DMS 273 (cell line): ENCODE measurements around the gene CILP2.
A peak's percentile ranks its signal among the peaks of the same experiment; 100 is the strongest.

ENCODE experiments used
- DNase-seq: peaks from one replicate; lab custom pipeline; 2025; ENCODE audit not compliant: unreplicated experiment; lab: John Stamatoyannopoulos, UW

CILP2 gene

DNA sequence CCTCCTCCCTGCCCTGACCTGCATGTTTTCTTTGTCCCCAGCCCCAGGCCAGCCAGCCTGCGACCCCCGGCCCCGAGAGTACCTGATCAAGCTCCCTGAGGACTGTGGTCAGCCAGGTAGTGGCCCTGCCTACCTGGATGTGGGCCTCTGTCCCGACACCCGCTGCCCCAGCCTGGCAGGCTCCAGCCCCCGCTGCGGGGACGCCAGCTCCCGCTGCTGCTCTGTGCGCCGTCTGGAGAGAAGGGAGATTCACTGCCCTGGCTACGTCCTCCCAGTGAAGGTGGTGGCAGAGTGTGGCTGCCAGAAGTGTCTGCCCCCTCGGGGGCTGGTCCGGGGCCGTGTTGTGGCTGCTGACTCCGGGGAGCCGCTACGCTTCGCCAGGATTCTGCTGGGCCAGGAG, 5.6 kb downstream of the CILP2 start:
- no peak for DNase-seq

DNA sequence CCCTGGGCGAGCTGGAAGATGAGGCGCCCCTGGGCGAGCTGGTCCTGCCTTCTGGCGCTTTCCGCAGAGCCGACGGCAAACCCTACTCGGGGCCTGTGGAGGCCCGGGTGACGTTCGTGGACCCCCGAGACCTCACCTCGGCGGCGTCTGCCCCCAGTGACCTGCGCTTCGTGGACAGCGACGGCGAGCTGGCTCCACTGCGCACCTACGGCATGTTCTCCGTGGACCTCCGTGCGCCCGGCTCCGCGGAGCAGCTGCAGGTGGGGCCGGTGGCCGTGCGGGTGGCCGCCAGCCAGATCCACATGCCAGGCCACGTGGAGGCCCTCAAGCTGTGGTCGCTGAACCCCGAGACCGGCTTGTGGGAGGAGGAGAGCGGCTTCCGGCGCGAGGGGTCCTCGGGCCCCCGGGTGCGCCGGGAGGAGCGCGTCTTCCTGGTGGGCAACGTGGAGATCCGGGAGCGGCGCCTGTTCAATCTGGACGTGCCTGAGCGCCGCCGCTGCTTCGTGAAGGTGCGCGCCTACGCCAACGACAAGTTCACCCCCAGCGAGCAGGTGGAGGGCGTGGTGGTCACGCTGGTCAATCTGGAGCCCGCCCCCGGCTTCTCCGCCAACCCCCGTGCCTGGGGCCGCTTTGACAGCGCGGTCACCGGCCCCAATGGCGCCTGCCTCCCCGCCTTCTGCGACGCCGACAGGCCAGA, 6.3 kb downstream of the CILP2 start:
- DNase-seq = no peak

DNA sequence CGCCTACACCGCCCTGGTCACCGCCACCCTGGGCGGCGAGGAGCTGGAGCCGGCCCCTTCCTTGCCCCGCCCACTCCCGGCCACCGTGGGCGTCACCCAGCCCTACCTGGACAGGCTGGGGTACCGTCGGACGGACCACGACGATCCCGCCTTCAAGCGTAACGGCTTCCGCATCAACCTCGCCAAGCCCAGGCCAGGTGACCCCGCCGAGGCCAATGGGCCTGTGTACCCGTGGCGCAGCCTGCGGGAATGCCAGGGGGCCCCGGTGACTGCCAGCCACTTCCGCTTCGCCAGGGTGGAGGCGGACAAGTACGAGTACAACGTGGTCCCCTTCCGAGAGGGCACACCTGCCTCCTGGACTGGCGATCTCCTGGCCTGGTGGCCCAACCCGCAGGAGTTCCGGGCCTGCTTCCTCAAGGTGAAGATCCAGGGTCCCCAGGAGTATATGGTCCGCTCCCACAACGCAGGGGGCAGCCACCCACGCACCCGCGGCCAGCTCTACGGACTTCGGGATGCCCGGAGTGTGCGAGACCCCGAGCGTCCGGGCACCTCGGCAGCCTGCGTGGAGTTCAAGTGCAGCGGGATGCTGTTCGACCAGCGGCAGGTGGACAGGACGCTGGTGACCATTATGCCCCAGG, 7.0 kb downstream of the CILP2 start:
- no peak for DNase-seq

DNA sequence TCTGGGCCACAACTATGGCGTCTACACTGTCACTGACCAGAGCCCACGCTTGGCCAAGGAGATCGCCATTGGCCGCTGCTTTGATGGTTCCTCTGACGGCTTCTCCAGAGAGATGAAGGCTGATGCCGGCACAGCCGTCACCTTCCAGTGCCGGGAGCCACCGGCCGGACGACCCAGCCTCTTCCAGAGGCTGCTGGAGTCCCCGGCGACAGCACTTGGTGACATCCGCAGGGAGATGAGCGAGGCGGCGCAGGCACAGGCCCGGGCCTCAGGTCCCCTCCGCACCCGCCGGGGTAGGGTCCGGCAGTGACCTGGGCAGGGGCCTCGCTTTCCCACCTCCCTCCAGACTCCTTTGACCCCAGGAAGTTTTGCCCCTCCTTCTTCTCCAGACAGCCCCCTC, 7.6 kb downstream of the CILP2 start:
- DNase-seq = no peak

- no peak for DNase-seq
Measured at GRCh38 chr19:19546751-19547162, 8.7 kb downstream of the CILP2 start.

- DNase-seq = no peak
Measured at GRCh38 chr19:19547674-19548336, 9.7 kb downstream of the CILP2 start.

DNA sequence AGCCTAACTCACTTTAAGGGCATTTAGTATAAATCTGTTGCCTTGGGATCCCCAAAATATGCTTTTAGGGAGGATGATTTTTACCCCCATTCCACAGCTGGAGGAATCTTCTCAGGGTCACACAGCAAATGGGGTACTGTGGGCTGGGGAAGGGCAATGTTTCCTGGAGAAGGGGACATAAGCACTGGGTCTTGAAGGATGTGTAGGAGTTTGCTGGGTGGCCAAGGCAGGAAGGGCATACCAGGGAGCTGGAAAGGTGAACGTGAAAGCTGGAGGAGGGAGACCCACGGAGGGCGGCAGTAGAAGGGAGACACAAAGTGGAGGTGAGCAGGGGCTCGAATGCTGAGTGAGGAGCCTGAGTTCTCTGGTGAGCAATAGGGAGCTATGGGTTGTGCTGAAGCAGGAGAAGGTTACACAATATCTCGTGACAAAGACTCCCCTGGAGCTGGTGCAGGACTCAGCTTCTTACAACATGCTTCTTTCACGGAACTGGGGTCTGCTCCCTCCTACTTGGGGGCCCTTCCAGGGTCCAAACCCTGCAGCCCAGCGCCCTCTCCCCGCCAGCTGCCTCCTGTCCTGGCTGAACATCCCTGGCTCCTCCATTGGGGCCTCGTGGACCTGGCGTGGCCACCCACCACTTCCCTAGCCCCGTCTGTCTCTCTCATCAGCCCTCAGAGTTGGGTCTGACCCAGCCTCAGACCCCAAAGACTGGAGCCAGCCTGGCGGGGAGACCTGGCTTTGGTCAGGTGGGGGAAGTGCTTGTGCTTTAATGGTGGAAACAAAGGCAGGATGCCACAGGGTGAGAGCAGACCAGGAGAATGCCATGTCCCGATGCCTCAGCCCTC, 11.1 kb downstream of the CILP2 start:
- DNase-seq = no peak

- no peak for DNase-seq
Measured at GRCh38 chr19:19549804-19550464, 11.9 kb downstream of the CILP2 start.

- peak; percentile 63 for DNase-seq
Measured at GRCh38 chr19:19550485-19550929, 12.4 kb downstream of the CILP2 start.

GRCh38 chr19:19550972-19551852, 13.1 kb downstream of the CILP2 start:
- peak; percentile 41 for DNase-seq

DNA sequence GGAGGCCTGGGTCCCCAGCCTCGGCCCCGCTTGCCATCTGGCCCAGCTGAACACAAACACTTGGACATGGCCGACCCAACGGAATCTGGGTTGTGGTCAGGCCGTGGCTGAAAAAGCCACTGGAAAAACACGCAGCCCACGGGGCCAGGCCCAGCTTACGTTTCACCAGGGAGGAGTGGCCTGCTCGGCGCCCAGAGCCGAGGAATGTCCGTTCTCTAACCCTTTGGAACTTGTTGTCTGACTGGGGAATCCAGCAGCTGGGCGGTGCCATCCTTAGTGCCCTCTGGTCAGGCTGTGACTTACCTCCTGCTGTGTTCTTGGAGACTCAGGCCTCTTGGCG, 13.8 kb downstream of the CILP2 start:
- no peak for DNase-seq

DNA sequence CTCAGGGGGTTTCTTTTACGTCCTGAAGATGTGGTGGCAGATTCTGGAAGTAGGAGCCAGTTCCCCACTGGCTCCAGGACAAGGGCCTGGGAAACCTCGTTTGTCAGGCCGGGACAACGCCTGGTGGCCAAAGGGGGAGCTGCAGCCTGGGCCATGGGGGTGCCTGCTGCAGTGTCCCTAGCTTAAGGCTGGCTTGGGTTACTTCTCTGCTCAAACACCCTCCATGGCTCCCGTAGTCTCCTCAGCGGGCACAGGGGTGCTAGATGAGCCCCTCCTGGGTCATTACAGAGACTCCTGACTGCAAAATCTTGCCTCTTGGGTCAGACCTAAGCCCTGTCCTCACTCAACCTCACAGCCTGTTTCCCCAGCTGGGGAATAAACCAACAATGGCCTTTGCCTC, 14.7 kb downstream of the CILP2 start:
- peak; percentile 78 for DNase-seq

- no peak for DNase-seq
Measured at GRCh38 chr19:19553670-19554069, 15.6 kb downstream of the CILP2 start.

DNA sequence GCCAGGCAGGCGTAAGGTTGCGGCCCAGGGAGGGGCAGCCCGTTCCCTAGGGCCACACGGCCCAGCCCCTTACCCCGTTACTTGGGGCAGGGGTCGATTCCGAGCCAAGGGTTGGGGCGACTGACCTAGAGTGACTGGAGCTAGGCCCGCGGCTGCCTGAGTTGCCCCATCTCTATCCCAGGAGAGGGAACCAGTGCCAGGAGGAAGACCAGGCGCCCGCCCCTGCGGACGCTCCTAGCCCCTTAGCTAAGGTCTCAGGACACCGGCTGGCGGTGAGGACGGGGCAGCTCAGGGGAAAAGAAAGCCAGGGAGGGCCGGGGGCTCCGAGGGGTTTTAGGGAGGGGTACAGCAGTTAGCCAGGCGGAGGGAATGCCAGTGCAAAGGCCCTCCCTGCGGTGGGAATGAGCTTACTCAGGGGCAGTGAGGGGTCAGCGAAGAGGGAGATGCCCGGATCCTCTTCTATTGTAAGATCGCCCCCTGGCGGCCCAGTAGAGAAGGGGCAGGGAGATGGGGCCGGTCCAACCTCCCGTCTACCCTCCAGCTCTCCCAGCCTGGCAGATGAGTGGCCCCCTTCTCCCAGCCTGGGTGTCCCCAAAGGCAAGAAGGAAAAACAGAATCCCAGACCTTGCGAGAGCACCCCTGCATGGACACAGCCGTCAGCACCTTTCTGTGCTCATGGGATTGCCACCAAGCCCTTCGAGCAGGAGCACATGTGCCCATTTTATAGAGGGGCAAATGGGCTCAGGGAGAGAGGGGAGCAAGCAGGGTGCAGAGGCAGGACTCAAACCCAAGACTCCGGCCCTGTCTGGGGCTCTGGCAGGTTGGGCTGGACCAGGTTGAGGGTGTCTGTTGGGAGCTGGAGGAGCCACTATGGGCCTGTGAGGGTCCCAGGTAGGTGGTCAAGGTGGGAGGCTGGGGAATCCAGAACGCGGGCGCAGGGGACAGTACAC, 16.3 kb downstream of the CILP2 start:
- DNase-seq = peak; percentile 73

DNA sequence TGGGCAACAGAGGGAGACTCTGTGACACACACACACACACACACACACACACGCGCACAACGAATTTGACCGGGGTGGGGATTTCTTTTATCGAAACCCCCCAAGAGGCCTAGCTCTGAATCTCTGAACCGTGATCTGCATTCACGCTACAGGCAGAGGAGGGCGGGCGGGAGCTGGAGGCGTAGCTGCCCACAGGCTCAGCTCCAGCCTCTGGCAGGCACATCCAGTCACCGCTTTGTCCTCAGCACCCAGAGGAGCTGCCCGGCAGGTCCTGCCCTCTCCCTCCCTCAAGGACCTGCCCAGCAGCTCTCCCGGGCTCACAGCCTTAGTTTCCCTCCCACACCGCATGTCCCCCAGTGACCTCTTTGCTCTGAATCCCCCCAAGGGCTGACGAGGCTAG, 20.0 kb downstream of the CILP2 start:
- no peak for DNase-seq

- no peak for DNase-seq
Measured at GRCh38 chr19:19558636-19559035, 20.6 kb downstream of the CILP2 start.

DNA sequence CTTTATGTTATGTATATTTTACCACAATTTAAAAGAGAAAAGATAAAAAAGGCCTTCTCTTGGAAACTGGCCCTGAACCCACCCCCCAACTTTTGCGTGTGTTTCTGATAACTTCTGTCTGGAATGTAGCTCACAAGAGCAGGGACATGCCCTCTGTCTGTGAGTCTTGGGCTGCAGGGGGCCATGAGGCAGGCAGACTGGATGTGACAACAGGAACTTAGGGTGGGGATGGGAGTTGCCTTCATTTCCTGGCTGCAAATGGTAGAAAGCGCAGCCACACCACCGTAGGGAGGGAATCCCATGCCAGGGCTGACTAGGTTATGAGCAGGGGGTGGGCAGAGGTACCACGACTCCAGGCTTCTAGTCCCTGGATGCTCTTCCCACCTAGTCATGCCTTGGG, 21.9 kb downstream of the CILP2 start:
- no peak for DNase-seq

- DNase-seq = no peak
Measured at GRCh38 chr19:19561946-19562664, 24.0 kb downstream of the CILP2 start.
